Muscle of leg (tissue), 11 donors: ENCODE data around the gene CWC27. TPM values are rescaled to one million over a fixed set of nuclear protein-coding genes. Genes with fewer than 3 reads are reported as not detected.

ENCODE experiments used
- DNase-seq: peaks from one replicate; pipeline ENCODE4 v3.0.0; 2013
- H3K27ac ChIP-seq: one replicate; pipeline ENCODE4 v1.5.1; 2013; ENCODE audit warnings: mild to moderate bottlenecking, low read length, control low read depth
- H3K27me3 ChIP-seq: one replicate; pipeline ENCODE4 v1.6.1; 2013; ENCODE audit warnings: low read length; ENCODE audit not compliant: control insufficient read depth, insufficient read depth
- H3K36me3 ChIP-seq: one replicate; pipeline ENCODE4 v1.6.1; 2013; ENCODE audit warnings: low read length; ENCODE audit not compliant: control insufficient read depth, insufficient read depth
- H3K4me1 ChIP-seq: one replicate; pipeline ENCODE4 v1.6.1; 2013; ENCODE audit warnings: low read length; ENCODE audit not compliant: control insufficient read depth, insufficient read depth
- H3K4me3 ChIP-seq: one replicate; pipeline ENCODE4 v1.5.1; 2013; ENCODE audit warnings: low read length, control low read depth
- H3K9me3 ChIP-seq: replicated peaks from 2 replicates; pipeline ENCODE4 v1.6.1; 2013; ENCODE audit warnings: low read depth, low read length; ENCODE audit not compliant: control insufficient read depth
- WGBS: methylation state at CpG from one replicate; pipeline ENCODE4 v1.1.5; 2013; ENCODE audit warnings: missing lambda C conversion rate; ENCODE audit not compliant: insufficient coverage; 5-methylcytosine and 5-hydroxymethylcytosine counted together
- polyA plus RNA-seq, 8 donors: library from polyadenylated mRNA; unstranded; fragments of 120-200 nt; gene quantifications; one replicate each; pipeline versions ENCODE4 v1.2.1 to v1.2.3, GENCODE V29; 2013; ENCODE audit warnings: inconsistent platforms in 1 of 8, low replicate concordance in 1 of 8; ENCODE audit not compliant: insufficient read length in 8 of 8, insufficient read depth in 1 of 8
- total RNA-seq: library from RNA; stranded (reverse); fragments of 120-200 nt; gene quantifications from one replicate; pipeline ENCODE4 v1.2.4, GENCODE V29; 2013

Gene CWC27
- total and polyA plus RNA-seq, 9 donors = 14.7 to 29.3 (median 23.4) TPM

- Histone ChIP-seq H3K27ac (no peak overlapping the region), H3K27me3 (no peaks in the 10 kb centered on the region), H3K36me3 (peaks cover 3% of the 10 kb centered on the region), H3K9me3 (no peaks in the 10 kb centered on the region), H3K4me1 (no peaks in the 10 kb centered on the region), H3K4me3 (no peak overlapping the region)
- no CpG with 5 or more reads among the region's 1 CpG for WGBS
- DNase-seq = no peak
These were observed 66.5 kb downstream of the CWC27 start for GRCh38 chr5:64835266-64835665.

GRCh38 chr5:64836190-64836755, 67.5 kb downstream of the CWC27 start:
- H3K27ac ChIP-seq = no peak overlapping the region
- DNase-seq = no peak
- peaks cover 7% of the 10 kb centered on the region for H3K36me3 ChIP-seq
- H3K4me1 ChIP-seq = no peaks in the 10 kb centered on the region
- H3K27me3 ChIP-seq = no peaks in the 10 kb centered on the region
- H3K4me3 ChIP-seq = no peak overlapping the region
- H3K9me3 ChIP-seq = peaks cover 2% of the 10 kb centered on the region

GRCh38 chr5:64836786-64837185, 68.1 kb downstream of the CWC27 start:
- DNase-seq = no peak
- Histone ChIP-seq H3K4me1 (no peaks in the 10 kb centered on the region), H3K4me3 (no peak overlapping the region), H3K9me3 (peaks cover 2% of the 10 kb centered on the region), H3K36me3 (peaks cover 7% of the 10 kb centered on the region), H3K27ac (no peak overlapping the region), H3K27me3 (no peaks in the 10 kb centered on the region)
- WGBS = no CpG with 5 or more reads among the region's 4 CpGs

GRCh38 chr5:64838376-64838775, 69.6 kb downstream of the CWC27 start:
- no peak overlapping the region for H3K4me3 ChIP-seq
- no CpG with 5 or more reads among the region's 1 CpG for WGBS
- peaks cover 2% of the 10 kb centered on the region for H3K9me3 ChIP-seq
- H3K27me3 ChIP-seq = no peaks in the 10 kb centered on the region
- no peaks in the 10 kb centered on the region for H3K4me1 ChIP-seq
- H3K27ac ChIP-seq = peak overlapping the region; percentile 5
- H3K36me3 ChIP-seq = peaks cover 7% of the 10 kb centered on the region
- peak; percentile 10 for DNase-seq

GRCh38 chr5:64838803-64839202, 70.1 kb downstream of the CWC27 start:
- H3K27ac ChIP-seq = peak overlapping the region; percentile 17
- H3K4me3 ChIP-seq = no peak overlapping the region
- H3K36me3 ChIP-seq = peaks cover 8% of the 10 kb centered on the region
- peaks cover 2% of the 10 kb centered on the region for H3K9me3 ChIP-seq
- DNase-seq = no peak
- no peaks in the 10 kb centered on the region for H3K4me1 ChIP-seq
- H3K27me3 ChIP-seq = no peaks in the 10 kb centered on the region

GRCh38 chr5:64839936-64840335, 71.2 kb downstream of the CWC27 start:
- Histone ChIP-seq H3K27ac (no peak overlapping the region), H3K4me3 (no peak overlapping the region), H3K9me3 (peaks cover 13% of the 10 kb centered on the region), H3K4me1 (no peaks in the 10 kb centered on the region), H3K36me3 (peaks cover 17% of the 10 kb centered on the region), H3K27me3 (no peaks in the 10 kb centered on the region)
- DNase-seq = no peak
- 100% methylated on average over 1 of the region's 1 CpG for WGBS

- WGBS = 100% methylated on average over 1 of the region's 1 CpG
- Histone ChIP-seq H3K4me1 (no peaks in the 10 kb centered on the region), H3K9me3 (peaks cover 21% of the 10 kb centered on the region), H3K4me3 (no peak overlapping the region), H3K27ac (no peak overlapping the region), H3K27me3 (no peaks in the 10 kb centered on the region), H3K36me3 (peaks cover 18% of the 10 kb centered on the region)
- DNase-seq = no peak
These were observed 72.2 kb downstream of the CWC27 start for GRCh38 chr5:64840958-64841357.

GRCh38 chr5:64853777-64854176, 85.0 kb downstream of the CWC27 start:
- Histone ChIP-seq H3K27me3 (no peaks in the 10 kb centered on the region), H3K4me3 (no peak overlapping the region), H3K4me1 (no peaks in the 10 kb centered on the region), H3K36me3 (no peaks in the 10 kb centered on the region), H3K27ac (no peak overlapping the region), H3K9me3 (no peaks in the 10 kb centered on the region)
- no CpG with 5 or more reads among the region's 5 CpGs for WGBS
- no peak for DNase-seq

- H3K27me3 ChIP-seq = no peaks in the 10 kb centered on the region
- DNase-seq = no peak
- no peaks in the 10 kb centered on the region for H3K9me3 ChIP-seq
- no peak overlapping the region for H3K27ac ChIP-seq
- no peak overlapping the region for H3K4me3 ChIP-seq
- H3K36me3 ChIP-seq = no peaks in the 10 kb centered on the region
- no peaks in the 10 kb centered on the region for H3K4me1 ChIP-seq
- WGBS = no CpG with 5 or more reads among the region's 1 CpG
These were observed 86.1 kb downstream of the CWC27 start for GRCh38 chr5:64854855-64855254.

- H3K36me3 ChIP-seq = no peaks in the 10 kb centered on the region
- H3K27me3 ChIP-seq = no peaks in the 10 kb centered on the region
- H3K9me3 ChIP-seq = no peaks in the 10 kb centered on the region
- H3K27ac ChIP-seq = no peak overlapping the region
- no peak overlapping the region for H3K4me3 ChIP-seq
- no peak for DNase-seq
- H3K4me1 ChIP-seq = no peaks in the 10 kb centered on the region
These were observed 91.2 kb downstream of the CWC27 start for GRCh38 chr5:64859881-64860280.

GRCh38 chr5:64861281-64861680, 92.6 kb downstream of the CWC27 start:
- H3K27ac ChIP-seq = no peak overlapping the region
- H3K4me1 ChIP-seq = no peaks in the 10 kb centered on the region
- no peaks in the 10 kb centered on the region for H3K27me3 ChIP-seq
- no peaks in the 10 kb centered on the region for H3K36me3 ChIP-seq
- H3K9me3 ChIP-seq = no peaks in the 10 kb centered on the region
- no peak overlapping the region for H3K4me3 ChIP-seq
- DNase-seq = no peak
